Measurements from ENCODE around the gene ARMC2. TPM values are rescaled to one million over a fixed set of nuclear protein-coding genes. Genes with fewer than 3 reads are reported as not detected.

Gene ARMC2
- total RNA-seq, 1 donor from 2014 or later, result 10.1 TPM

DNA sequence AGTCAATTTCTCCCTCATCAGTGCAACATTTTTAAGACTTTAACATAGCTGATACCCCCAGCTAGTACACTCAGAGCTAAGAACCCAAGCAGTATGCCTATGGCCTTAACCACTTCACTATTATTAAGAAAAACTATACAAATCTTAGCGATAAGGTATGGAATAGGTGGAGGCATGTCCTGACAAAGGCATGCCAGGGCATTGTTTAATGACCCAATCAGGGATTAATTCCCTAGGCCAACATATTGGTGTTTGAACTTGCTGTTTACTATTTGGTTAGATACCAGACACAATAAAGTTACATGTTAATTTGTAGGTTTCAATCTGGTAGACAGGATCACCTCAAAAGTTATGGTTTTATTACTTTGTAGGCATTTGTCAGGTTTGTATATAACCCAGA, 93.1 kb downstream of the ARMC2 start:
- Mint-ChIP-seq H3K9me3 (peaks cover 3% of the 10 kb centered on the region), H3K36me3 (ENCODE audit: low read depth) (peaks cover 4% of the 10 kb centered on the region), H3K27ac (ENCODE audit: unreplicated experiment) (no peak overlapping the region), H3K4me3 (no peak overlapping the region), H3K27me3 (ENCODE audit: low read depth) (peaks cover 3% of the 10 kb centered on the region), H3K4me1 (no peaks in the 10 kb centered on the region)
- no peak for DNase-seq (ENCODE audit: low read depth, low spot score)
- TF ChIP-seq, protein P1, sequence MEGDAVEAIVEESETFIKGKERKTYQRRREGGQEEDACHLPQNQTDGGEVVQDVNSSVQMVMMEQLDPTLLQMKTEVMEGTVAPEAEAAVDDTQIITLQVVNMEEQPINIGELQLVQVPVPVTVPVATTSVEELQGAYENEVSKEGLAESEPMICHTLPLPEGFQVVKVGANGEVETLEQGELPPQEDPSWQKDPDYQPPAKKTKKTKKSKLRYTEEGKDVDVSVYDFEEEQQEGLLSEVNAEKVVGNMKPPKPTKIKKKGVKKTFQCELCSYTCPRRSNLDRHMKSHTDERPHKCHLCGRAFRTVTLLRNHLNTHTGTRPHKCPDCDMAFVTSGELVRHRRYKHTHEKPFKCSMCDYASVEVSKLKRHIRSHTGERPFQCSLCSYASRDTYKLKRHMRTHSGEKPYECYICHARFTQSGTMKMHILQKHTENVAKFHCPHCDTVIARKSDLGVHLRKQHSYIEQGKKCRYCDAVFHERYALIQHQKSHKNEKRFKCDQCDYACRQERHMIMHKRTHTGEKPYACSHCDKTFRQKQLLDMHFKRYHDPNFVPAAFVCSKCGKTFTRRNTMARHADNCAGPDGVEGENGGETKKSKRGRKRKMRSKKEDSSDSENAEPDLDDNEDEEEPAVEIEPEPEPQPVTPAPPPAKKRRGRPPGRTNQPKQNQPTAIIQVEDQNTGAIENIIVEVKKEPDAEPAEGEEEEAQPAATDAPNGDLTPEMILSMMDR (conservative IDR thresholded peaks at IDR 0.05), result no peak

DNA sequence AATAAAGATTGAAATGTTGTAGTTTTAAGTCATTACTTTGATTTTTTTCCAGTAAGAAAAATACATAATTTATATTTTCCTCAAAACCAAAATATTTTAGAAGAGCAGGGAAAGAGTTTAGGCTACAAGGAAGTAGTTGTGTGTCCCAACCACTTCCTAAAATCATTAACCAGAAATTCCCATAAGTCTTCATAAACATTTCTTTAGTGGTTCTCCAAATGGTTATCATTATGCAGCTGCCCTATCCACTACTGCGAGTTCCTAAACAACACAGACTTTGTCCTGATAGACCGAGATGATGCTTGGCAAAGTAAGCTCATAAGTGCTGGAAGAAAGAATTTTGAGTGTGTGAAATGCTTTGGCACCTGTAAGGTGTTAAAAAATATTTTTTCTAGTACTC, 93.6 kb downstream of the ARMC2 start:
- Mint-ChIP-seq H3K4me1 (no peaks in the 10 kb centered on the region), H3K27ac (ENCODE audit: unreplicated experiment) (no peak overlapping the region), H3K4me3 (no peak overlapping the region), H3K27me3 (ENCODE audit: low read depth) (peaks cover 3% of the 10 kb centered on the region), H3K36me3 (ENCODE audit: low read depth) (peaks cover 4% of the 10 kb centered on the region), H3K9me3 (peaks cover 3% of the 10 kb centered on the region)
- DNase-seq (ENCODE audit: low read depth, low spot score), result no peak
- TF ChIP-seq, protein P1 (conservative IDR thresholded peaks at IDR 0.05), result no peak

DNA sequence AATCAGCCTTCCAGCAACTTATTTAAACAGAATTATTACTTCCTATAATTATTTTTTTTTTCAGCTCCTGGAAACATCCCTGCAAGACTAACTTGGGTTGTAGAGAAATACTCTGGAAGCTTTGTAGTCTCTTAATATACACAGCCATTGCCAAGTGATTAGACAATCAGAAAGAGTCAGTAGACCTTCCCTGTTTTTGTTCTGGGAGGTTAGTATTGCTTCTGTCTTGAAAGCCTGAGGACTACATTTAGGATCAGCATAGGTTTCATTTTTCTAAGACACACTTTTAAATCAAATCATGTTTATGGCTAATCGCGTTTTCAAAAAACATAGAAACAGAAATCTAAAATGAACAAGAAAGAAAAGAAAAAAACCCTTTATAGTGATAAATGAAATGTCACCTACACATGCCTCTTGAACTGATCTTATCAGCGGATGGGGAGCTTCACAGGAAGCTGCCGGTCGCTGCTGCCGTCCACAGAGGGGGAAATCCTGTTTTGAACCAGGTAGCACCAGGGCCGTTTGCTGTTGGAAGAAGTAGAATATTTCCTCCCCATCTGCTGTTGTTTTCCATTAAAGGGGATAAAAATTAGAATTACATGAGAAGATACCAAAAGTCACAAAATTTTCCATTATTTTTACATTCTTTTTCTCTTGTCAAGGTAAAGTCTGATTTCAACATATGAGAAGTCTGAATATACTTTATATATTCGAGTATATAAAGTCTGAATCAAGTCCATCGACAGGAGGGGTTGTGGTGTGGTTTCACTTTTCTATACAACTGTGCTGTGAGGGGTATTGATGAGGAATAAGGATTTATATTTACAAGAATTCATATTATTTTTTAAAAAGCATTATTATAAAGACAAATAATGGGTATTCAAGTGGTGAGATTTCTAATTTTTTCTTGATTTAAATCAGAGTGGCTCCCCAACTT, 94.6 kb downstream of the ARMC2 start:
- peaks cover 4% of the 10 kb centered on the region for H3K4me1 Mint-ChIP-seq

DNA sequence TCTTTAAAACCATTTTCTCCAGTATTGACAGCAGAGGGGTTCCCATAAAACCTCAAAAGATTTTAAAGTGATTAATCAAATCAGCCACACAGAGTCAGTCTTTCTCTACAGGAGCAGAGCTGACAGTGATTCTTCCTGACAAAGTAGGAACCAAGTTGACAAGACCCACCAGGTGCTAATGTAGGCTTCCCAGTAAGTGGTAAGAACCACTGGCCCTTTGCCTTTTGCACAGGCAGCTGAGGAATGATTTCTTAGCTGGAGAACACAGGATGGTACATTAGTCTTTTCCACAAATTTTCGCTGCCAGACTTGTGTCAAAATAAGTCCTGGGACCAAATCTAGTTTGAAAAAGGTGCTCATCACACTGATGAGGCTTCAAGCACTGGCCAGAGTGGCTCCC, 95.8 kb downstream of the ARMC2 start:
- TF ChIP-seq, protein P1 (conservative IDR thresholded peaks at IDR 0.05), result no peak
- DNase-seq (ENCODE audit: low read depth, low spot score), result no peak
- Mint-ChIP-seq H3K4me3 (no peak overlapping the region), H3K27ac (ENCODE audit: unreplicated experiment) (no peak overlapping the region), H3K27me3 (ENCODE audit: low read depth) (peaks cover 3% of the 10 kb centered on the region), H3K4me1 (peaks cover 4% of the 10 kb centered on the region), H3K36me3 (ENCODE audit: low read depth) (peaks cover 4% of the 10 kb centered on the region), H3K9me3 (peaks cover 3% of the 10 kb centered on the region)

More for the DNA sequence above, 94.6 kb downstream of the ARMC2 start:
- no peak overlapping the region for H3K27ac Mint-ChIP-seq (ENCODE audit: unreplicated experiment)
- TF ChIP-seq, protein P1 (conservative IDR thresholded peaks at IDR 0.05), result no peak
- H3K27me3 Mint-ChIP-seq (ENCODE audit: low read depth), result peaks cover 3% of the 10 kb centered on the region
- H3K4me3 Mint-ChIP-seq, result no peak overlapping the region
- peaks cover 4% of the 10 kb centered on the region for H3K36me3 Mint-ChIP-seq (ENCODE audit: low read depth)
- peaks cover 3% of the 10 kb centered on the region for H3K9me3 Mint-ChIP-seq
- DNase-seq (ENCODE audit: low read depth, low spot score), result no peak

DNA sequence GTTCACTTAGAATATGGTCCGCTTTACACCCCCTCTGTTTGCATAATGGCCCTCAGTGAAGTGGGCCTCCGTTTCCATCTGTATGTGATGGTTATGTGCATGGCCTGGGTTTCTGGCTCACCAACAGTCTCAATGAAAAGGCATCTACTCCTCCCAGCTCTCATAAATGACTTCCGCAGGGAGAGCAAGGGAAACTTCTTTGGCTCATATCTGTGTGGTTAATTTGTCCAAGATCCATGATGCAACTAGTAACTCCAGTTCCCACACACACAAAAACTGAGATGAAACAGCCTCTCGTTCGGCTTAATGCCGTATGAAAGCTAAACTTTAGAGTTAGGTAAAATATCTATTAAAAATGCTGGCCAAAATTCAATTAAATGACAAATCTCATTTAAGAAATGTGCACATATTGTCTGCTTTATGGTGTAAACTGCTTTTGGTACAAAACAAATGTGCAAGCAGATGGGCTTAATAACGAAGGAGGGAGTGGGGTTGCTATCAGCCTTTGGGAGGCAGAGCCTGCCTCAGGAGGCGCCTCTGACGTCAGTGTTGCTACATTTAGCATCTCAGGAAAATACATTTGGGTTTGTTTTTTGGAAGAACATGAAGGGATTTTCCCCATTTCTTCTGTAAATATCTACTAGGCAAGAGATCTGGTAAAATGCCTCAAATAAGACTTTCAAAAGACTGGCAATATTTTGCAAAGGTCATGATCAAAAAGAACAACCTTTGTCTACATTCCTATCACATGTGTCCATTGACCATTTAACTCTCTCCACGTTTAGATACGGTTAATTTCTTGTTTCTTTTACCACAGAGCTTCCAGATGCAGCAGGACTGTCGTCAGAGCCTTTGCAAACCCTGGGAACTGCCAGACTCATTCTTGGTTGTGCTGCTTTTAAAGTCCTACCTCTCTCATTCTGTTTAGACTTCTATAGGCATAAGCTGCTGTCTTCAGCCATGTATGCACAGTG, 96.8 kb downstream of the ARMC2 start:
- Mint-ChIP-seq H3K4me3 (no peak overlapping the region), H3K4me1 (peaks cover 4% of the 10 kb centered on the region), H3K27me3 (ENCODE audit: low read depth) (peaks cover 3% of the 10 kb centered on the region), H3K9me3 (no peaks in the 10 kb centered on the region), H3K27ac (ENCODE audit: unreplicated experiment) (no peak overlapping the region), H3K36me3 (ENCODE audit: low read depth) (no peaks in the 10 kb centered on the region)
- DNase-seq (ENCODE audit: low read depth, low spot score), result no peak
- TF ChIP-seq, protein P1 (conservative IDR thresholded peaks at IDR 0.05), result no peak

Measured in neural crest cell (in vitro differentiated cells).